OCI-LY3 (cell line): ENCODE measurements around the gene TMEM94.

ENCODE experiments used
- CTCF ChIP-seq: fragments of 200-600, 300-600 bp; sonication (generic); IDR thresholded peaks from 2 replicates; pipeline ENCODE4 v1.5.1; 2014; ENCODE audit warnings: antibody characterized with exemption, low read length, low read depth
- EZH2phosphoT487 ChIP-seq: fragments of 200-600 bp; shearing (Covaris generic); IDR thresholded peaks from 2 replicates; pipeline ENCODE4 v1.6.1; 2018; ENCODE audit warnings: antibody characterized with exemption, mixed run types, low read depth

GRCh38 chr17:75450270-75450669 is 6.2 kb upstream of the TMEM94 start:
- no peak for TF ChIP-seq CTCF
- no peak for TF ChIP-seq EZH2phosphoT487
